ENCODE measurements around the gene PROX1.

PROX1 gene

DNA sequence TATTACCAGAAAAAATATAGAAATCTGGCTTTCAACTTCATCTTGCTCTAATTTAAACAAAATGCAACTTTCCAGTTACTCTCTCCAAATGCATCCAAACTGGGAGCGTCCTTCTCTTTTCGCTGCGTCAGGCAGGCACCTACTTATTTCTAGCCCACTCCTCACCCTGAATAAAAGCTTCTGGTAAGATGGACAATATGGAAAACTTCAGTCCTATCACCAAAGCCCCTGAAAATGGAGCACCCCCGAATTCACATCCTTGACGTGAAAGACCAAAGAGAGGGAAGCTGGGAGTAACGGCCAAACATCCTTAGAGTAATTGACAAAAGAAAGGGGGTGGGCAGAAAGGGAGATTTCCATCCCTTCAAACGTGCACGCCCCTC, 5.5 kb upstream of the PROX1 start:
- no peak for DNase-seq

DNA sequence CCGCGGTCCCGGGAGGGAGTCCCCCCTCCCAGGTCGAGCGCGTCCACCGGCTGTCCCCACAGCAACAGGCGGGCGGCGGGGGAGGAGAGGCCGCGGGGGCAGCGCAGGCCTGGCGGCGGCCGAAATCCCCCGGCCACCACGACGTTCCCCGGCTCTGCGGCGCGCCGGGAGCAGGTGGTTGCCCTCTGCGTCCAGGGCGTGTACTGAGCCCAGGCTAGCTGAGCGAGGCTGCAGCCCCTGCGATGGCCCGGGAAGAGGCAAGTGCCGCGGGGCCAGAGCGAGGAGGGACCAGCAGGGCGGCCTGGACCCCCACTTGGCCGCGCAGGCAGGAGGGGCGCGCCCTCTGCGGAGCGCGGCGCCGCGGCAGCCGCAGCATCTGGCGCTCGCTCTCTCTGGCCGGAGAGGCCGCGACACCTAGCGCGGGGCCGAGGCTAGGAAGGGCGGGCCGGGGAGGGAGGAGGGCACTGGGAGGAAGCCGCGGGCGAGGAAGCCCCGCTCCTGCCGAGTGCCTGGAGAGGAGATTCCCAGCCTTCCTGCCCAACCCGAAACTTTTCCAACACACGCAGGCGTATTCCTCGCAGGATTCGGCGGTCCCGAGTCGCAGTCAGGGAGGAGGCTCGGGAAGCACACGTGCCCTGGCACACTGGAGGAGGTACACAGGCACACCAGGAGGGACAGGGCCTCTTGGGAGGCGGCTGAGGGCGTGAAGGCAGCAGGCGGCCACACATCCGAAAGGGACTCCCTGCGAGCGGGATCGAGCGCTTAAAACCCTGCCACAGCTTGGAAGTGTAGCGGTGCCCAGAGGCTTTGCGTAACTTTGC, 4.9 kb upstream of the PROX1 start:
- DNase-seq = peak in 1 of 5 experiments; percentile 24

DNA sequence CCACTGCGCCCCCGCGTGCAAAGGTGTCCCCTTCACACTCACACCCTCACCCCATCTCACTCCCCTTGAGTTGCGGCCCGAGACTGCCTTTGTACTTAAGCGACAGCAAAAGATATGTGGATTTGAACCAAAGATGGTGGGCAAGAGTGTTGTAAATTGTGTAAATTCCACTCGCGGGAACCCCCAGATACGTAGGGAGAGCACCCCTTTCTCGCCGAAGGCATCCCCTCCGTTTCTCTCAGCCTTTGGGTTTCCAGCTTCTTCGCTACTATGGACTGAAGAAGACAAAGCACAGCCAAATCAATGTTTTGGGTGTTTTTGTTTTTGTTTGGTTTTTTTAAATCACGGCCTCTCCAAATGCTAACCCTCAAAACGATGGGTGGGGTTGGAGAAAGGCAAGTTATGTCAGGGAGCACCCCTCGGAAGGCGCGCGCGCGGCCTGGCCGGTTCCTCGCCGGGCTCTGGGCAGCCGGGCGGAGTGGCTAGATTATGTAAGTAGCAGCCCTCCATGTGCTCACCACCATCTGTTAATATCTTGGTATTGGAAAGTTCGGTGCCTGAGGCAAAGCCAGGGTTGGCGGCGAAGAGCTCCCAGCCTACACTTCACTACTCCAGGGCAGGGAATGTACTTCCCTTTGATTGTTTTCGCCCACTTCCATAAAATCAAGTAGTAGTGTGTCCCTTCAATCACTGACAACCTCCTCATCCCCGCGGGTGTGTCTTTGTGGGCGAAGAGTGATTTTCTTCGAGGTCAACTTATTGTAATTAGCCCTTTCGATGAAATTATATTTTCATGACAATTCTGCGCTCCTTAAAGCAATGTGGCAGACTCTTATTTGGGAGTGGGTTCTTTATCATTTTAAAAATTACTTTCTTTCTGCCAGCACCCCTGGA, 4.0 kb upstream of the PROX1 start:
- no peak for DNase-seq

DNA sequence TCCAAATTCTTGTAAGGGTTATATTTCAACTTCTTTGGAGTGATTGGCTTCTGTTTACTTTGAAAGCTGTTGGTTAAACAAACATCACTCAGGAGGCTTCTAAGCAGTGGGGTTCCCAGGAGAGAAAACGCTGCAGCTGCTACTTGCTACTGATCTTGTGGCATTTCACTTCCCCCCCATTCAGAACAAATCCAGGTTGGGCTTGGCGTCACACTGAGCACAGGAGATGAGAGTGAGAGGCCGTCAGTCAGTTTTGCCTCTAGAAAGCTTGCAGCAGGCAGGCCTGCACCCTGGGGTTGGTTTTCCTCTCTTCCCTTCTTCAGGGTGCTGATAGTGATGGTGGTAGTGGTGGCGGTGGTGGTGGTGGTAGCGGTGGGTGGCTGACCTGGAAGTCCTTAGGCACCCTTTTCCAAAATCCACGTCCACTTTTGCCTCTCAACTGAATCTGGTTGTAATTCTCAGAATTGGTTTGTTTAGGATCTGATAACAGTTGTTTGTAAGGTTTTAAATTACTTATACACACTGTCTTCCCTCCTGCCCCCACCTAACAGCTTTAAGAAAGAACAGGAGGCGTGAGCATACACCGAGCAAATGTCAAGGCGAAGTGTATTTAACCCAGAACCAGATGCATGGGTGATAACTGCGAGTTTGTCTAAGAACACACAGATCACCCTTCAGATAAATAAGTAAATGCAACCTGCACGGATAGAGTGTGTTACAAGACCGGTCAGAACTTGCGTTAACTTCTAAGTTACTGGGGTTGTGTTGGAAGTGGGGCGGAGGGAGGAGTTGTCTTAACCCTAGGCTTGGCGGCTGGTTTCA, 3.2 kb upstream of the PROX1 start:
- peak in 1 of 5 experiments; percentile 34 for DNase-seq

DNA sequence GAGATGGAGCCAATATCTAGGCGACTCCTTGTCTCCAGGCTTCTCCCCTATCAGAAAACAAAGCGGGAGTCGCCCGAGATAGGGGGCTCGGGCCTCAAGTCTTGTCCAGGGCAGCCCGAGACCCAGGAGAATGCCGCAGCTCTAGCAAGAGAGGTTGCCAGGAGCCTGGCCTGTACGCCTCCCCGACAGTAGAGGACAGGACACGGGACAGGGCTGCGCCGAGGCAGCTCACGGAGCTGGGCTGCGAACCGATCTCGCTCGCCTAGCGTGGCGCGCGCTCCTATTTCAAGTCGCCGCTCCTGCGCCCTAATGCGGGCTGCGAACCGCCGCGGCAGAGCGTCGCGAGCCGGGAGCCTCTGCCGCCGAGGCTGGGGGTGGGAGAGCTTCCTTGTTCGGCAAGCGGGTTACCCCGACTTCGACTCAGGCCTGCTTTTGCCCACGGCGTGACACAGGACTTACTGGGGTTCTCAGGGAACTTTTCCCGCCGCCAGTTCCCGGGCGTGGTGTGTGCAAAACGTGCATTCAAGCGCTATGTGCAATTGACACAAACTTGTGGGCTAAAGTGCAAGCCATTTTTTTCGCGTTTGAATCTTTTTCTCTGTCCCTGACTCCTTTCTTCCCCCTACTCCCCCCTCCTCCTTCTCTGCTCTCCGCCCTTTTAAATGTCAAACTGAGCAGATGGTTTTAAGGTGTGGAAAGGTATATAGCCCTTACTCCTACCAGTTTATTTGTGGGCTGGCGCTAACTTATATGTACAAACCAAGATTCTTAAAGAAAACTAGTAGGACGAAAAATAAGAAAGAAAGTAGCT, 2.4 kb upstream of the PROX1 start:
- peak in 1 of 5 experiments; percentile 51 for DNase-seq

DNA sequence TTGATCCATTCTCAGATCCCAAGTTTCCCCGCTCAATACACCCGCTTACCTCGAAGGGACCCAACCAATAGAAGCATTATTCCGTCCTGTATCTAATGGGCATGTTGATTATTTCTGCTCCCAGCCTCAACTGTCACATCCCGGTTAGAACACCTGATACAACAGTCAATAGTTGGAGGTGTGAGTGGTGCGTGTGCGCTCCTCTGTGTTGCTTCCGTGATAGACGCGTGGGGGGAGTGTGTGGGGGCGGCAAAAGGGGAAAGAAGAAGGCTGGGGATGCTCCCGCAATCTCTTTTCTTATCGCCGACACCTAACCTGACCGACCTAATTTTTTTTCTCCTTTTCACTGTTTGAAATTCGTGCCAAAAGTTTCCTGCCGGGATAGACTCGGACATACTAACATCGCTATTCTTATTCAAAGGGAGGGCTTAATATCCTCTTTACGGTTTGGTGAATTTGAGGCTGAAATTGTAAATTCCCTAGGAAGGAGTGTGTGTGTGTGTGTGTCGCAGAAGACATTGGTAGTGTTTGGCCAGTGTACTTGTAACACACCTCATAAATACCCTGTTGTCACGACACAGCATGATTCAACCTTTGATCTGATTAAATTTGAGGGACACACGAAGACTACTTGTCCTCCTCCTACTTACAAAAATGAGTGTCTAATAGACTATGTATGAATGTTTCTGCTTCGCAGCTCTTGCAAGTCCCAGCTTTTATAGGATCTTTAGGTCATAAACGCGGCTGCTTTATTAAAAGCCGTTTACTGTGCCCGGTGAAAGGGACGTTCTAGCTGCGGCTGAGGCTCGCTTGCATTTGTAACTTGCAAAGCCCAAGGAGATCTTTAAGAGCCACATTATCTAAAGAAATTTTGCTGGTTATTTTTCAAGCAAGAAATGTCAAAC, 1.5 kb upstream of the PROX1 start:
- DNase-seq = no peak

DNA sequence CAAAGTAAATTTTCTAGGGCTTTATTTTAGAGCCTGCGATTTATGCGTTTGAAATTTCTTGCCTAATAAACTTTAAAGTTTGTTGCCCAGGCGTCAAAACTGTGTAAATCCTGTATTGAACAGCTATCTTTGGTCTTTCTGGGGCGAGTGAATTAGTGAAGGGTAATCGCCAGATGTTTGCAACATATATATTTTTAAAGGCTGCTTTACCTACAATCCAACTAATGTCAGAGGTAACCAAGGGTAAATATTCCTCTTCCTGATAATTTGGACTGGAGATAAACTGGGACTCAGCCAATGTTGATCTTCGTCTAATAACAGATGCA, 885 bp upstream of the PROX1 start:
- DNase-seq = no peak

DNA sequence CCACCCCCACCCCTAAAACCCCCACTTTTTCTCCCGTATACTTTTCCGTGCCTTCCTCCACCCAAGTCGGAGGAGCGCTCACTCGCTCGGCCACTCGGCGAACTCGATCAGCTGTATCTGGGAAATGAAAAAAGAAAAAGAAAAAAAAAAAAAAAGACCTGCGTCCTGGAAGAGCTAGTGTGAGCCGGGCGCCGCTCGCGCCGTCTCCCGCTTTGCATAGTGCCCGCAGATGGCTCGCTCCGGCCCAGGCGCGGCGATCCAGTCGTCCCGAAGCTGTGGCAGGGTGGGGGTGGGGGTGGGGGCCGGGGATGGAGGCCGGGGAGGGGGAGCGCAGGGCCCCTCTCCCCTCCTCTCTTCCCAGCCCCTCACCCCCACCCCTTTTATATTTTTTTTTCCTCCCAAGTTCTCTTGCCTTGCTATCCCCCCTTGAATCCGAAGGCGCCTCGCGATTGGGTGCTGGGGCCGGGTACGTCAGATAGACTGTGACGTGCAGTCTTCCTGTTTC, 299 bp upstream of the PROX1 start:
- DNase-seq = no peak

DNA sequence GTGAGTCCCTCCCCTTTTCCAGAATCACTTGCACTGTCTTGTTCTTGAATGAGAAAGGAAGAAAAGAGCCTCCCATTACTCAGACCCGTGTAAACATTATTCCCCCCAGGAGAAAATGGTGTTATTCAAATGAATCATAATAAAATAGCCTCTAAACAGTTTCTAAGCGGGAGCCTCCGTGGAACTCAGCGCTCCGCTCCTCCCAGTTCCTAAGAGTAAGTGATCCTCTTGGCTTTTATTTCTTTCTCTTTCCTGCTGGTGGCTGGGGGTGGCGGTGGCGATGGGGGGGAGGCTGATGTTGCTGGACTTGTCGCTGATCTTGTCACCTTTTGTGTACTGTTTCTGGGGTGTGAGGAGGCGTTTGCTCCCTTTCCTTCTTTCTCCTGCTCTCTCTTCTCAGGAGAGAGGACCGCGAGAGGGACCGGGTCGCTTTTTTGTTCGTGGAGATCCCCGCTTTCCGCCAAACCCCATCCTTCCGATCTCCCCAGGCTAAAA, 781 bp downstream of the PROX1 start:
- no peak for DNase-seq

DNA sequence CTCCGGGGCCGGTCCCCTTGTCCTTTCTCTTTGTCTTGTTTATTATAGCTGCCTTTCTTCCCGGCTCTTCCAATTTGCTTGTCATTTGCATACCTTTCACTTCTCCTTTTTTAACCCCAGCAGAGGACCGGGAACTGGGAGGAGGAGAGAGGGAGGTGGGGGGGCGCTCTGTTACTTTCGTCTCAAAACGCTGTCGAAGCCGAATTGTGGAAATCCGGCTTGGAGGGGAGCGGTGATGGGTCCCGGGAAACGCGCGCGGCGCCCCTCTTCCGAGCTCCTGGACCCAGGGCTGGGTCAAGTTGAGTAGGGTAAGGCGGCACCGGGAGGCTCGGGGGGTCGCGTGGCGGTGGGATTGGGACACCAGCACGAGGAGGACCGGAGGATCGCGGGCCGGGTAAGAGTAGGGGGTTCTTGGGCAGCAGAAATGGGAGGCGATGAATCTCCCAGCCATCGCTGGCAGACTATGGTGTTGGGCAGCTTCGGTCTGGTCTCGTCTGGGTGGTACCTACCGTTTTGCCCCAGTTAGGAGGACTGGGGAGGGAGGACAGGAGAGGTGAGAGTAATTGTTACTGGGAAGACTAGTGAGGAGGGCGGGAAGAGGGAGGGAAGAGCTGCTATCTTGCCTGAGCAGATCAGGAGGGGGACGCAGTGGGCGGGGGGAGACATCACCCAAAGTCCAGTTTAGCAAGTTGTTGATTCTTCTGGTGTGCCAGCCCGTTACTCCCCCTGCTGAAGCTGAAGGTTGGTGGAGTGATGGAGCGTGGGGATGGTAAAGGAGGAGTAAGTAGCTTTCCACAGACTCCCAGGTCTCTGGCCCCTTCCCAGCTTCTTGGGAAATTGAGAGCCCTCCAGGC, 1.5 kb downstream of the PROX1 start:
- no peak for DNase-seq

DNA sequence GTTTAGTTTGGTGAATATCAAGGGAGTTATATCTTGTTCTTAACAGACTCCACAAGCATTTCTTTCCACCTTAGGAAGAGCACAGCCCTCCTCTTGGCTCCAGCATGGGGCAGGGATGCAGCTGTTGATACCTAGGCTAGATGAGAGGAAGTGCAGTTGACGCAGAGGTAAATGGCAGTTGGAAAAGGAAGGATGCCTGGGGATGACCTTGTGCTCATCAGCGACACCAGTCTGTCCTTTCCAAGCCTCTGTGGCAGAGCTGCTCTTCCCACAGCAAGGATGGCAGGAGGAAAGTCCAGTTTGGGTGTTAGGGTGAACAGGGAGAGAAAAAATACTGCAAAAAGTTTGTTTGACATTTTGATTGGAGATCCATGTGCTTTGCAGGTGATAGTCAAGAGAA, 6.2 kb downstream of the PROX1 start:
- DNase-seq = no peak

DNA sequence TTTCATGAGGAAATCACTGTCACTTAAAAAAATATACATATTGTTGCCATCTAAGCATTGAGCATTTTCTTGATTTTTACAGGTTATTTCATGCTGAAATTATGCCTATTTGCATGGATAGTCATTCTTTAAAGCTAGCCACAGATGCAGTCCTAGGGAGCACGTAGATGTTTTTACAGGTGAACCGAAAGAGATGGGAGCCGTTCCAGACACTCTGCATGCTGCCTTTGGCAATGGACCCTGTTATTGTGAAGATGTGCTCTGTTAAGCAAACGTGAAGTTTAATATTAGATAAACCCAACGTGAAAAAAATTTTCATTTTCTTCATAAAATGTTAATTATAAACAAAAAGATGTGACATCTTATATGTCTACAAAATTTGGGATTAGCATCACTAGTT, 7.1 kb downstream of the PROX1 start:
- DNase-seq = no peak

DNA sequence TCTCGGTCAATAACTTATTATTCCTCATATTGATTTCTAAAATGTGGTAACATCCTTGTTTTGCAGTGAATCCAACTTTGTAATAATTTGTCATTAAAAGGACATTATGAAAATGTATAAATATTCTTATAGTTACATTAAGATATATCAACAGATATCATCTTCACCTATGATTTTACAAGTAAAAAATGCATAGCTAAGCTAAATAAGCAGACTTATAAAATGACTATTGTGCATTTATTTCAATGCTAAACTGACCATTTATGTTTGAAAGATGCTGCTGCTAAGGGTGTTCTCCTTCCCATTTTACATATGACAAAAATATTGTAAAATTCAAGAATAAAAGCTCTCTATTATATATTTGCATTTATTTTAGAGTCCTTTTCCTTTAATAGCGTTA, 7.8 kb downstream of the PROX1 start:
- DNase-seq = no peak

DNA sequence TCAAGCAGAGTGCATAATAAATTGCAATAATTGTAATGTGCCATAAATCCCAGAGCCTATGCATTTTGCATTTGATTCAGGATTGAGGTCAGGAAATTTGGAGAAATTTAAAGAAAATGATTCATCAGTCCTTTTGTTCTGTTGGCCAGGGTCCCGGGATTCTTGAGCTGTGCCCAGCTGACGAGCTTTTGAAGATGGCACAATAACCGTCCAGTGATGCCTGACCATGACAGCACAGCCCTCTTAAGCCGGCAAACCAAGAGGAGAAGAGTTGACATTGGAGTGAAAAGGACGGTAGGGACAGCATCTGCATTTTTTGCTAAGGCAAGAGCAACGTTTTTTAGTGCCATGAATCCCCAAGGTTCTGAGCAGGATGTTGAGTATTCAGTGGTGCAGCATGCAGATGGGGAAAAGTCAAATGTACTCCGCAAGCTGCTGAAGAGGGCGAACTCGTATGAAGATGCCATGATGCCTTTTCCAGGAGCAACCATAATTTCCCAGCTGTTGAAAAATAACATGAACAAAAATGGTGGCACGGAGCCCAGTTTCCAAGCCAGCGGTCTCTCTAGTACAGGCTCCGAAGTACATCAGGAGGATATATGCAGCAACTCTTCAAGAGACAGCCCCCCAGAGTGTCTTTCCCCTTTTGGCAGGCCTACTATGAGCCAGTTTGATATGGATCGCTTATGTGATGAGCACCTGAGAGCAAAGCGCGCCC, 8.7 kb downstream of the PROX1 start:
- no peak for DNase-seq

DNA sequence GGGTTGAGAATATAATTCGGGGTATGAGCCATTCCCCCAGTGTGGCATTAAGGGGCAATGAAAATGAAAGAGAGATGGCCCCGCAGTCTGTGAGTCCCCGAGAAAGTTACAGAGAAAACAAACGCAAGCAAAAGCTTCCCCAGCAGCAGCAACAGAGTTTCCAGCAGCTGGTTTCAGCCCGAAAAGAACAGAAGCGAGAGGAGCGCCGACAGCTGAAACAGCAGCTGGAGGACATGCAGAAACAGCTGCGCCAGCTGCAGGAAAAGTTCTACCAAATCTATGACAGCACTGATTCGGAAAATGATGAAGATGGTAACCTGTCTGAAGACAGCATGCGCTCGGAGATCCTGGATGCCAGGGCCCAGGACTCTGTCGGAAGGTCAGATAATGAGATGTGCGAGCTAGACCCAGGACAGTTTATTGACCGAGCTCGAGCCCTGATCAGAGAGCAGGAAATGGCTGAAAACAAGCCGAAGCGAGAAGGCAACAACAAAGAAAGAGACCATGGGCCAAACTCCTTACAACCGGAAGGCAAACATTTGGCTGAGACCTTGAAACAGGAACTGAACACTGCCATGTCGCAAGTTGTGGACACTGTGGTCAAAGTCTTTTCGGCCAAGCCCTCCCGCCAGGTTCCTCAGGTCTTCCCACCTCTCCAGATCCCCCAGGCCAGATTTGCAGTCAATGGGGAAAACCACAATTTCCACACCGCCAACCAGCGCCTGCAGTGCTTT, 9.4 kb downstream of the PROX1 start:
- DNase-seq = no peak

DNA sequence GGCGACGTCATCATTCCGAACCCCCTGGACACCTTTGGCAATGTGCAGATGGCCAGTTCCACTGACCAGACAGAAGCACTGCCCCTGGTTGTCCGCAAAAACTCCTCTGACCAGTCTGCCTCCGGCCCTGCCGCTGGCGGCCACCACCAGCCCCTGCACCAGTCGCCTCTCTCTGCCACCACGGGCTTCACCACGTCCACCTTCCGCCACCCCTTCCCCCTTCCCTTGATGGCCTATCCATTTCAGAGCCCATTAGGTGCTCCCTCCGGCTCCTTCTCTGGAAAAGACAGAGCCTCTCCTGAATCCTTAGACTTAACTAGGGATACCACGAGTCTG, 10.0 kb downstream of the PROX1 start:
- no peak for DNase-seq

DNA sequence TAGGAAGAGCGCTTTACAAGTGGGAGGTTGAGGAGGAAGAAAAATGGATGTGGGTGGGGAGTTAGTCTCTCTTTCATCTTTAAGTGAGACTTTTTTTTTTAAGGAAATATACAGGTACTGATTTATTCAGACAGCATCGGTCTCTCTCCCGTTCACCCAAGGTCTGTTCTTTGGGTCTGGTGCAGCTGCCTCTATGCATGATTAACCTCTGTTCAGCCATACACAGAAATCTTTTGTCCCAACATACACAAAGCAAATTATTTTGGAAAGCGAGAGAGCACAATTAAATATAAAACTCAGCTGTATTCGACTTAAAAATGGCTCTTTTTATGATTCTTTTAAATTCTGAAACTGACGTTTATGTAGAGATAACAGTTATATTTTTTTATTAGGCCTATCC, 11.0 kb downstream of the PROX1 start:
- DNase-seq = no peak

DNA sequence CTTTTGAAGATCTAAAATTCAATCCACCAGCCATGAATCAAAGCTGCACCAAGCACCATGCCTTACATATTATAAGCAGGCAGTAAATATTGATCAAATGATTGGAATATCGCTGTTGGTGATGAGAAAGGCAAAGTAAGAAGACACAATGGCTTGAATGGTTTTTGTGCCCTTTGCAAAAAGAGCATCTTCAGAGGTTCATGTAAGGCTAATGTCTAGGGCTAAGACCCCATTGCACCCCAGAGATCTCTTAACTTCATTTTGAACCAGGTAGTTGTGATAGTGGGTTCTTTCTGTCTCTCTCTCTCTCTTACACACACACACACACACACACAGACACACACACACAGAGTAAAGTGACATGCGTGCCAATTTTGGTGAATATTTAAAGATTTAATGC, 12.0 kb downstream of the PROX1 start:
- no peak for DNase-seq

DNA sequence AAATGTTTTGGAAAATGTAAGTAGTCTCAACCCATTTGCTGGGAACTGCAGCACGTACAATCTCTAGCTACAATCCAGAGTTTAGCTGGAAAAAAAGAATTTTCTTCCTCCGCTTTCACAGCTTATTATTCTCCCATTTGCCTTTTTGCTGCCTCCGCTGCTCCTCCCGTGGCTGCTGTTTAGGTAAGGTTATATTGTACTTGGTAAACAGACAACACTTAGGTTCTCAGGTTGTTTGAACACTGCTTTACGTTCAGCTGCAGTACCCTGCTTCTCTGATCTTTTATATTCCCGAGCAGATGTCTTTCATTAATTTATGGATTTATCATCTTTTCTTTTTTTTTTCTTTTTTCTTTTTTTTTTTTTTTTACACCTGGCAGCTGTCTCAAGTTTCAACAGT, 14.3 kb downstream of the PROX1 start:
- no peak for DNase-seq
